H1 (cell line): ENCODE measurements around the gene TMEM89. TPM values are rescaled to one million over a fixed set of nuclear protein-coding genes. Genes with fewer than 3 reads are reported as not detected.

Experiments
- CTCF ChIA-PET: fragments of 300-600 bp; sonication (Branson Sonifier 250); formaldehyde crosslinking; loops from one replicate; lab custom pipeline; 2021; ENCODE audit not compliant: partially characterized antibody; lab: Charles Lee
- POLR2A ChIA-PET: fragments of 300-600 bp; sonication (Branson Sonifier 250); formaldehyde crosslinking; loops from one replicate; lab custom pipeline; 2021; ENCODE audit warnings: inconsistent platforms; ENCODE audit not compliant: partially characterized antibody; lab: Charles Lee
- DNase-seq, 2 experiments: peaks; one replicate each; pipeline versions ENCODE4 v3.0.0 to v3.0.0-alpha.2; 2010 to 2022; ENCODE audit warnings: low spot score in 2 of 2, low read depth in 1 of 2, mixed read lengths in 1 of 2
- FAIRE-seq: peaks from 2 replicates; lab custom pipeline; 2011; peaks lifted over from hg19 to GRCh38; lab: Jason Lieb, UNC
- H2AFZ ChIP-seq: 2 replicates; pipeline ENCODE4 v1.8.1; 2012; ENCODE audit warnings: low read length, inconsistent platforms
- H2AK5ac ChIP-seq: 2 replicates; pipeline ENCODE4 v1.6.1; 2013; ENCODE audit warnings: low read depth, low read length
- H2BK120ac ChIP-seq: replicated peaks from 2 replicates; pipeline ENCODE3; 2013; ENCODE audit warnings: low read depth, low read length, inconsistent platforms
- H2BK12ac ChIP-seq: 2 replicates; pipeline ENCODE4 v1.6.1; 2013; ENCODE audit warnings: low read depth, low read length
- H2BK15ac ChIP-seq: 2 replicates; pipeline ENCODE4 v1.6.1; 2013; ENCODE audit warnings: low read length
- H2BK20ac ChIP-seq: 2 replicates; pipeline ENCODE4 v1.6.1; 2013; ENCODE audit warnings: low read length
- H2BK5ac ChIP-seq: 2 replicates; pipeline ENCODE4 v1.6.1; 2013; ENCODE audit warnings: low read depth, low read length
- H3K14ac ChIP-seq: 2 replicates; pipeline ENCODE4 v1.6.1; 2013; ENCODE audit warnings: inconsistent platforms; ENCODE audit not compliant: insufficient read length
- H3K18ac ChIP-seq: 2 replicates; pipeline ENCODE4 v1.6.1; 2013; ENCODE audit warnings: low read length; ENCODE audit errors: extremely low read depth
- H3K23ac ChIP-seq: 2 replicates; pipeline ENCODE4 v1.6.1; 2013; ENCODE audit warnings: inconsistent platforms; ENCODE audit not compliant: insufficient read length
- H3K23me2 ChIP-seq: 2 replicates; pipeline ENCODE4 v1.6.1; 2013; ENCODE audit warnings: low read depth, low read length
- H3K27ac ChIP-seq: 2 replicates; pipeline ENCODE4 v1.6.1; 2011; ENCODE audit warnings: low read depth, low read length, inconsistent platforms
- H3K27me3 ChIP-seq, 4 experiments: replicated peaks in 1 of 4; 1 replicate in 1 of 4; 2 replicates in 3 of 4; pipeline versions ENCODE4 v1.6.1 to v1.8.1; 2011 to 2013; ENCODE audit warnings: low read length in 3 of 4, mild to moderate bottlenecking in 3 of 4, inconsistent platforms in 2 of 4, mixed read lengths in 2 of 4, moderate library complexity in 1 of 4; ENCODE audit not compliant: control insufficient read depth in 3 of 4, insufficient read depth in 3 of 4; ENCODE audit errors: extremely low read depth in 1 of 4
- H3K36me3 ChIP-seq, 4 experiments: 2 replicates each; pipeline versions ENCODE4 v1.6.1 to v1.8.1; 2011 to 2013; ENCODE audit warnings: mild to moderate bottlenecking in 4 of 4, low read length in 3 of 4, moderate library complexity in 2 of 4, control low read depth in 1 of 4, inconsistent platforms in 1 of 4; ENCODE audit not compliant: insufficient read depth in 4 of 4, control insufficient read depth in 2 of 4
- H3K4ac ChIP-seq: replicated peaks from 2 replicates; pipeline ENCODE3; 2013; ENCODE audit warnings: low read length, low read depth, mixed read lengths, inconsistent platforms; ENCODE audit not compliant: insufficient read length
- H3K4me1 ChIP-seq, 4 experiments: replicated peaks in 1 of 4; 1 replicate in 1 of 4; 2 replicates in 3 of 4; pipeline versions ENCODE4 v1.6.1 to v1.8.1; 2011 to 2013; ENCODE audit warnings: low read length in 3 of 4, inconsistent platforms in 2 of 4, mixed read lengths in 1 of 4; ENCODE audit not compliant: insufficient read depth in 4 of 4, control insufficient read depth in 3 of 4
- H3K4me2 ChIP-seq, 2 experiments: 2 replicates each; pipeline versions ENCODE4 v1.6.1 to v1.8.1; 2011 to 2013; ENCODE audit warnings: low read depth in 2 of 2, low read length in 2 of 2, control low read depth in 1 of 2, inconsistent platforms in 1 of 2, mild to moderate bottlenecking in 1 of 2; ENCODE audit not compliant: insufficient read depth in 1 of 2
- H3K4me3 ChIP-seq, 4 experiments: fragments of 200-600, 300-600 bp in 1 of 4; sonication (generic), shearing (Covaris generic), sonication (Bioruptor Twin) in 1 of 4; 2 replicates each; pipeline versions ENCODE4 v1.5.1 to v1.8.1; 2011 to 2016; ENCODE audit warnings: low read length in 4 of 4, low read depth in 3 of 4, control low read depth in 2 of 4, inconsistent platforms in 2 of 4, mild to moderate bottlenecking in 2 of 4, mixed read lengths in 1 of 4, moderate library complexity in 1 of 4; ENCODE audit not compliant: insufficient read depth in 2 of 4; ENCODE audit errors: extremely low read depth in 1 of 4
- H3K56ac ChIP-seq: replicated peaks from 2 replicates; pipeline ENCODE3; 2013; ENCODE audit warnings: low read depth, mild to moderate bottlenecking, mixed read lengths, low read length, inconsistent platforms; ENCODE audit not compliant: insufficient read length
- H3K79me1 ChIP-seq: 2 replicates; pipeline ENCODE4 v1.6.1; 2013; ENCODE audit warnings: low read depth, low read length, control low read depth
- H3K79me2 ChIP-seq, 2 experiments: 2 replicates each; pipeline versions ENCODE4 v1.6.1 to v1.8.1; 2012 to 2013; ENCODE audit warnings: low read length in 2 of 2, mild to moderate bottlenecking in 2 of 2, inconsistent platforms in 1 of 2; ENCODE audit not compliant: insufficient read depth in 2 of 2, control insufficient read depth in 1 of 2
- H3K9ac ChIP-seq, 4 experiments: replicated peaks in 1 of 4; 1 replicate in 1 of 4; 2 replicates in 3 of 4; pipeline versions ENCODE4 v1.6.1 to v1.8.1; 2011 to 2013; ENCODE audit warnings: low read depth in 3 of 4, low read length in 3 of 4, control low read depth in 2 of 4, mild to moderate bottlenecking in 2 of 4, moderate library complexity in 2 of 4, inconsistent platforms in 1 of 4; ENCODE audit errors: extremely low read depth in 1 of 4
- H3K9me3 ChIP-seq, 2 experiments: 2 replicates each; pipeline versions ENCODE4 v1.6.1 to v1.8.1; 2012 to 2013; ENCODE audit warnings: mild to moderate bottlenecking in 2 of 2, moderate library complexity in 2 of 2, control low read depth in 1 of 2, inconsistent platforms in 1 of 2, low read depth in 1 of 2, low read length in 1 of 2, mixed read lengths in 1 of 2; ENCODE audit not compliant: insufficient read depth in 2 of 2
- H4K20me1 ChIP-seq, 2 experiments: replicated peaks in 1 of 2; 2 replicates each; pipeline versions ENCODE3 to v1.8.1; 2011 to 2013; ENCODE audit warnings: inconsistent platforms in 2 of 2, low read length in 2 of 2, mild to moderate bottlenecking in 1 of 2; ENCODE audit not compliant: insufficient read depth in 2 of 2, control insufficient read depth in 1 of 2
- H4K5ac ChIP-seq: 2 replicates; pipeline ENCODE4 v1.6.1; 2013; ENCODE audit warnings: low read length, low read depth, mixed read lengths, inconsistent platforms; ENCODE audit not compliant: insufficient read length
- H4K8ac ChIP-seq: 2 replicates; pipeline ENCODE4 v1.8.0; 2013; ENCODE audit warnings: mild to moderate bottlenecking, moderate library complexity, low read length, inconsistent platforms; ENCODE audit not compliant: insufficient read depth; ENCODE audit errors: extremely low read depth
- H4K91ac ChIP-seq: replicated peaks from 2 replicates; pipeline ENCODE3; 2013; ENCODE audit warnings: low read length, mixed read lengths, inconsistent platforms; ENCODE audit not compliant: insufficient read length
- ASH2L ChIP-seq: fragments of 200-600, 300-600 bp; sonication (generic); IDR thresholded peaks from one replicate; pipeline ENCODE4 v1.7.1; 2017; ENCODE audit warnings: low read length
- BACH1 ChIP-seq: IDR thresholded peaks from 2 replicates; pipeline ENCODE4 v1.6.1; 2012; ENCODE audit warnings: low read length, improper control_type of control experiment
- EGR1 ChIP-seq: IDR thresholded peaks from 2 replicates; pipeline ENCODE4 v1.6.1; 2011; ENCODE audit warnings: low read depth, low read length, borderline replicate concordance
- RBBP5 ChIP-seq: IDR thresholded peaks from 2 replicates; pipeline ENCODE4 v1.7.1; 2012; ENCODE audit warnings: low read depth, mild to moderate bottlenecking, inconsistent platforms, low read length, moderate library complexity, borderline replicate concordance
- SIRT6 ChIP-seq: IDR thresholded peaks from one replicate; pipeline ENCODE4 v1.7.1; 2012; ENCODE audit warnings: low read length, inconsistent platforms
- TAF1 ChIP-seq: IDR thresholded peaks from 2 replicates; pipeline ENCODE4 v1.6.1; 2011; ENCODE audit warnings: mild to moderate bottlenecking, low read depth, low read length
- TBP ChIP-seq: IDR thresholded peaks from 2 replicates; pipeline ENCODE4 v1.6.1; 2011; ENCODE audit warnings: low read depth, low read length, improper control_type of control experiment
- WGBS, 2 experiments: shearing (Covaris generic) in 1 of 2; methylation state at CpG; one replicate each; pipeline versions ENCODE4 v1.1.6 to v1.1.7; 2013 to 2015; ENCODE audit warnings: low lambda C conversion rate in 2 of 2, mixed read lengths in 2 of 2, inconsistent platforms in 1 of 2, low coverage in 1 of 2, missing lambda C conversion rate in 1 of 2; ENCODE audit not compliant: insufficient replicate concordance in 2 of 2, insufficient coverage in 1 of 2, insufficient read length in 1 of 2; ENCODE audit errors: extremely low coverage in 1 of 2, missing lambda C conversion rate in 1 of 2; 5-methylcytosine and 5-hydroxymethylcytosine counted together
- polyA plus RNA-seq, 7 experiments: library from polyadenylated mRNA; depleted of rRNA in 3 of 7; stranded (reverse) in 5 of 7; unstranded in 2 of 7; fragments of >200 nt in 5 of 7; fragments of 200-250 nt in 2 of 7; gene quantifications; 1 replicate in 5 of 7; 2 replicates in 1 of 7; 4 replicates in 1 of 7; pipeline versions ENCODE4 v1.2.1 to v1.2.3, GENCODE V29; 2011 to 2013; ENCODE audit warnings: missing spikeins in 2 of 7, mixed read lengths in 2 of 7
- total RNA-seq: library from RNA; stranded (reverse); fragmentation: NEBNext Ultra II Directional; extraction: Animal tissue kit (Norgen Biotek cat#: 25700); gene quantifications from 2 replicates; pipeline ENCODE4 v1.2.1, GENCODE V29; 2021
- TF ChIP-seq, protein P1 (sequence below), 3 experiments: IDR thresholded peaks; 1 replicate in 2 of 3; 2 replicates in 1 of 3; pipeline versions ENCODE4 v1.5.1 to v1.6.1; 2011; ENCODE audit warnings: low read length in 3 of 3, mild to moderate bottlenecking in 3 of 3, inconsistent platforms in 2 of 3, low read depth in 1 of 3, moderate library complexity in 1 of 3; ENCODE audit not compliant: insufficient read depth in 1 of 3; ENCODE audit errors: control extremely low read depth in 1 of 3

The TMEM89 gene
- total and polyA plus RNA-seq, 2 of the 8 experiments (the other 6 are each of a cell fraction or from before 2014, with no cell fraction given): not detected

DNA sequence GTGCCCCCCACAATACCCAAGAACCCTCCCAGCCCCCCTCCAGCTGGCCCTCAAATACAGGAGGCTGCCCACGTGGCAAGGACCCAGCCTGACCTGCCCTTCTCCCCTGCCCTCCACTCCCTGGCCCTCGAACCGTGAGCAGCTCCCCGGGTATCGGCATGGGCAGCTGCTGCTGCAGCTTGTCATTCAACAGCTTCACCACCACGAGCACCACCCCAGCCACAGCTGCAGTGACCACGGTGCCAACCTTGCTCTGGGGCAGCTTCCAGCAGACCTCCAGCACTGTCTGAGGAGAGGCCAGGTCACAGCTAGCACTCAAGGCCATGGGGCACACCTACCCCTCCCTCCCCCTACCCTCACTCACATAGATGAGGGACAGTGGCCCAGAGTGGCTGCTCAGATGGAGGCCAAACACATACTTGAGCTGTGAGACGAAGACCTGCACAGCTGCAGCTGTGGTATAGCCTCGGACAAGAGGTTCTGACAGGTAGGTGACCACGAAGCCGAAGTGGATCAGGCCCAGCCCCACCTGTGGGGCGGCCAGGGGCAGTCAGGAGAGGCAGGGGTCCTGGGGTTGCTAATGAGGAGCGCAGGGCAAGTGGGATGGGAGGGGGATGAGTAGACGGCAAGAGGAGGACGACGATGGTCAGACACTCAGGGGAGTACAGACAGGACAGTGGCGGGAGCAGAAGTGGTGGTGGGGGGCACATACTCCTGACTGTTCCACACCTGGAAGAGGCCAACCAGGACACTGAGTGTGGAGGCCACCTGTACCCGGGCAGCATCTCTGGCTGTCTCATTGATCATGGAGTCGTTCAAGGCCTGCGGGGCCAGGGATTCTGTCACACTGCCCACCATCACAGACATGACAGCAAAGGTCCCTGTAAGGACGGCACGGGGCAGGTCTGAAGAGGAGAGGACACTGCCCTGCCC lies 10.2 kb upstream of the TMEM89 start:
- 96% methylated on average over 21 of the region's 22 CpGs; no CpG with 5 or more reads in 1 of the 2 experiments for WGBS, 2 experiments
- CTCF ChIA-PET: interaction anchor here (0.9 to 5.8 kb wide), 5 partner anchors 11 to 72 kb away, joined by 3 to 45 read pairs (median 3); partner anchors contain the start of genes NCKIPSD, PFKFB4 and TMEM89
- no peak overlapping the region for H2AK5ac ChIP-seq
- DNase-seq (no peak), FAIRE-seq (no peak)
- H2BK120ac ChIP-seq: no peak overlapping the region
- no peak overlapping the region for H3K4me2 ChIP-seq
- no peak overlapping the region for H2BK20ac ChIP-seq
- H2BK15ac ChIP-seq: no peak overlapping the region
- no peak overlapping the region for H3K4ac ChIP-seq
- no peak overlapping the region for H3K9ac ChIP-seq
- no peak overlapping the region for H3K4me3 ChIP-seq
- H4K8ac ChIP-seq: no peak overlapping the region
- POLR2A ChIA-PET: interaction anchor here (1.0 to 6.5 kb wide), 5 partner anchors 8 to 287 kb away, joined by 3 to 71 read pairs (median 3); partner anchors contain the start of genes ARIH2 and TMEM89
- no peak overlapping the region for H2BK12ac ChIP-seq
- H2AFZ ChIP-seq: no peak overlapping the region
- H2BK5ac ChIP-seq: no peak overlapping the region
- no peaks in the 10 kb centered on the region for H3K9me3 ChIP-seq
- peaks cover 7% of the 10 kb centered on the region for H3K79me1 ChIP-seq
- H3K4me1 ChIP-seq: peaks cover 3 to 6% (median 5%) of the 10 kb centered on the region in 4 experiments
- no peak overlapping the region for H3K23ac ChIP-seq
- H3K23me2 ChIP-seq: peaks cover 4% of the 10 kb centered on the region; the same call in 1 of the 2 replicates
- no peak overlapping the region for H4K5ac ChIP-seq
- H3K18ac ChIP-seq: no peak overlapping the region
- peaks cover 6 to 29% of the 10 kb centered on the region in 2 experiments for H4K20me1 ChIP-seq
- H4K91ac ChIP-seq: no peak overlapping the region
- no peak overlapping the region for H3K56ac ChIP-seq
- peaks cover 20 to 43% (median 34%) of the 10 kb centered on the region in 4 experiments for H3K36me3 ChIP-seq
- no peaks in the 10 kb centered on the region; a peak in 1 of 7 replicates for H3K27me3 ChIP-seq
- no peak overlapping the region for H3K14ac ChIP-seq
- no peak overlapping the region for H3K27ac ChIP-seq
- H3K79me2 ChIP-seq: peaks cover 0 to 9% of the 10 kb centered on the region in 2 experiments; a peak in 1 of 4 replicates
- TF ChIP-seq SIRT6 (no peak), TAF1 (no peak), TBP (no peak), RBBP5 (no peak), BACH1 (no peak), EGR1 (no peak), ASH2L (no peak)
- TF ChIP-seq, protein P1, sequence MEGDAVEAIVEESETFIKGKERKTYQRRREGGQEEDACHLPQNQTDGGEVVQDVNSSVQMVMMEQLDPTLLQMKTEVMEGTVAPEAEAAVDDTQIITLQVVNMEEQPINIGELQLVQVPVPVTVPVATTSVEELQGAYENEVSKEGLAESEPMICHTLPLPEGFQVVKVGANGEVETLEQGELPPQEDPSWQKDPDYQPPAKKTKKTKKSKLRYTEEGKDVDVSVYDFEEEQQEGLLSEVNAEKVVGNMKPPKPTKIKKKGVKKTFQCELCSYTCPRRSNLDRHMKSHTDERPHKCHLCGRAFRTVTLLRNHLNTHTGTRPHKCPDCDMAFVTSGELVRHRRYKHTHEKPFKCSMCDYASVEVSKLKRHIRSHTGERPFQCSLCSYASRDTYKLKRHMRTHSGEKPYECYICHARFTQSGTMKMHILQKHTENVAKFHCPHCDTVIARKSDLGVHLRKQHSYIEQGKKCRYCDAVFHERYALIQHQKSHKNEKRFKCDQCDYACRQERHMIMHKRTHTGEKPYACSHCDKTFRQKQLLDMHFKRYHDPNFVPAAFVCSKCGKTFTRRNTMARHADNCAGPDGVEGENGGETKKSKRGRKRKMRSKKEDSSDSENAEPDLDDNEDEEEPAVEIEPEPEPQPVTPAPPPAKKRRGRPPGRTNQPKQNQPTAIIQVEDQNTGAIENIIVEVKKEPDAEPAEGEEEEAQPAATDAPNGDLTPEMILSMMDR (IDR thresholded peaks at IDR 0.05; ENCODE audit: control extremely low read depth in 1 of 3, insufficient read depth in 1 of 3, low read depth in 1 of 3, low read length in 3 of 3): no peak
